ENCODE results near the gene SLC35D3. TPM values are rescaled to one million over a fixed set of nuclear protein-coding genes. Genes with fewer than 3 reads are reported as not detected.

Gene SLC35D3
- total RNA-seq, 1 experiment from 2014 or later, result not detected

- no peak for TF ChIP-seq EZH2phosphoT487 (IDR thresholded peaks at IDR 0.05; ENCODE audit: borderline replicate concordance)
- no peak for TF ChIP-seq SIN3A (IDR thresholded peaks at IDR 0.05; ENCODE audit: low read depth)
- TF ChIP-seq YY1 (IDR thresholded peaks at IDR 0.05; ENCODE audit: extremely low read depth, insufficient replicate concordance, low read depth, low read length), result no peak
Observed at GRCh38 chr6:136922685-136923006, 545 bp downstream of the SLC35D3 start (continued).

GRCh38 chr6:136923116-136923953 lies 1.2 kb downstream of the SLC35D3 start:
- no peaks in the 10 kb centered on the region for H3K79me2 ChIP-seq (ENCODE audit: insufficient read depth, low read length)
- POLR2A ChIA-PET, result no interaction called here
- no peaks in the 10 kb centered on the region for H3K9me2 ChIP-seq (ENCODE audit: insufficient read depth)
- H4K20me1 ChIP-seq (ENCODE audit: insufficient read depth), result no peaks in the 10 kb centered on the region
- TF ChIP-seq POLR2A (IDR thresholded peaks at IDR 0.05; ENCODE audit: borderline replicate concordance, extremely low read depth, insufficient read depth, insufficient read length), result no peak
- TF ChIP-seq ZNF274 (IDR thresholded peaks at IDR 0.05; ENCODE audit: low read depth, low read length), result no peak
- TF ChIP-seq SRF (IDR thresholded peaks at IDR 0.05; ENCODE audit: low read depth), result no peak
- no peak for TF ChIP-seq CBX3 (IDR thresholded peaks at IDR 0.05; ENCODE audit: low read depth)
- TF ChIP-seq EZH2phosphoT487 (IDR thresholded peaks at IDR 0.05; ENCODE audit: borderline replicate concordance), result no peak
- no TSS peak for BruUV-seq (replicated peaks)
- no peak overlapping the region for H3K4me3 ChIP-seq (replicated peaks in 1 of 2; ENCODE audit: low read depth in 1 of 2, low read length in 2 of 2)
- ATAC-seq (no peak), DNase-seq (ENCODE audit: low read depth, low spot score) (no peak)
- no peak overlapping the region for H3K9ac ChIP-seq (ENCODE audit: low read length)
- RAD21 ChIA-PET (ENCODE audit: low non-redundant PET in 1 of 2, low total read pairs in 2 of 2, uncharacterized antibody in 2 of 2, unreplicated experiment in 2 of 2), result no interaction called here
- H3K36me3 ChIP-seq (ENCODE audit: control insufficient read depth in 1 of 2, insufficient read depth in 2 of 2, low read length in 2 of 2), result no peaks in the 10 kb centered on the region
- H3K27ac ChIP-seq (ENCODE audit: low read depth, low read length), result no peak overlapping the region
- no peak overlapping the region for H3K4me2 ChIP-seq (ENCODE audit: low read length)
- H3K4me1 ChIP-seq (ENCODE audit: control insufficient read depth in 1 of 2, insufficient read depth in 2 of 2, low read length in 2 of 2), result no peaks in the 10 kb centered on the region
- no peak overlapping the region for H2AFZ ChIP-seq (ENCODE audit: low read depth, low read length, poor library complexity, severe bottlenecking)
- CTCF ChIA-PET, result no interaction called here
- H3K27me3 ChIP-seq (ENCODE audit: insufficient read depth, low read length), result no peaks in the 10 kb centered on the region
- intact Hi-C loops (cut with micrococcal nuclease), result no loop called here
- no peaks in the 10 kb centered on the region for H3K9me3 ChIP-seq (ENCODE audit: control insufficient read depth in 1 of 2, insufficient read depth in 1 of 2, low read depth in 1 of 2, low read length in 2 of 2)

All from HCT116 (cell line).